Activated CD8-positive, alpha-beta T cell treated with anti-CD3 and anti-CD28 coated beads for 36 hours (primary cell): ENCODE results near the gene KCNS3. TPM values are rescaled to one million over a fixed set of nuclear protein-coding genes. Genes with fewer than 3 reads are reported as not detected.

Source experiments
- ATAC-seq: fragments of 200-7000 bp; cut with Tn5 transposase; one replicate; pipeline ENCODE4 v1.10.0; 2021; ENCODE audit warnings: mild to moderate bottlenecking, moderate library complexity
- CTCF ChIA-PET: fragments of 350-600 bp; sonication (Branson Sonifier 250); formaldehyde crosslinking; loops from one replicate; lab custom pipeline; 2021; ENCODE audit warnings: antibody characterized with exemption; lab: Charles Lee
- POLR2A ChIA-PET: fragments of 350-600 bp; sonication (Branson Sonifier 250); formaldehyde crosslinking; loops from one replicate; lab custom pipeline; 2021; ENCODE audit warnings: antibody characterized with exemption; lab: Charles Lee
- DNase-seq: peaks from one replicate; pipeline ENCODE4 v3.0.0-alpha.2; 2020
- H3K27ac Mint-ChIP-seq: one replicate; pipeline ENCODE4 v1.8.0; 2021; ENCODE audit warnings: mild to moderate bottlenecking, mixed read lengths
- H3K27me3 Mint-ChIP-seq: one replicate; pipeline ENCODE4 v1.8.0; 2021; ENCODE audit warnings: mixed read lengths
- H3K36me3 Mint-ChIP-seq: one replicate; pipeline ENCODE4 v1.8.0; 2021; ENCODE audit warnings: low read depth, mixed read lengths
- H3K4me1 Mint-ChIP-seq: one replicate; pipeline ENCODE4 v1.8.0; 2021; ENCODE audit warnings: low read depth, mixed read lengths
- H3K4me3 Mint-ChIP-seq: one replicate; pipeline ENCODE4 v1.8.0; 2021; ENCODE audit warnings: mild to moderate bottlenecking, moderate library complexity, mixed read lengths
- H3K9me3 Mint-ChIP-seq: one replicate; pipeline ENCODE4 v1.8.0; 2021; ENCODE audit warnings: mixed read lengths
- CTCF ChIP-seq: fragments of 200-600 bp; IDR thresholded peaks from one replicate; pipeline ENCODE4 v1.8.0; 2022; ENCODE audit warnings: antibody characterized with exemption, mild to moderate bottlenecking
- intact Hi-C: fragments of 100-400 bp; cut with micrococcal nuclease; formaldehyde crosslinking; loops from one replicate; pipeline ENCODE4 v1.10.0; 2022
- total RNA-seq, 2 experiments: library from RNA; stranded (reverse); gene quantifications; one replicate each; pipeline ENCODE4 v1.2.3, GENCODE V29; 2021

The KCNS3 gene
- total RNA-seq, 2 experiments from 2014 or later, result not detected

- peaks cover 7% of the 10 kb centered on the region for H3K27me3 Mint-ChIP-seq
Measured at GRCh38 chr2:17843457-17843856, 35.0 kb upstream of the KCNS3 start.

DNA sequence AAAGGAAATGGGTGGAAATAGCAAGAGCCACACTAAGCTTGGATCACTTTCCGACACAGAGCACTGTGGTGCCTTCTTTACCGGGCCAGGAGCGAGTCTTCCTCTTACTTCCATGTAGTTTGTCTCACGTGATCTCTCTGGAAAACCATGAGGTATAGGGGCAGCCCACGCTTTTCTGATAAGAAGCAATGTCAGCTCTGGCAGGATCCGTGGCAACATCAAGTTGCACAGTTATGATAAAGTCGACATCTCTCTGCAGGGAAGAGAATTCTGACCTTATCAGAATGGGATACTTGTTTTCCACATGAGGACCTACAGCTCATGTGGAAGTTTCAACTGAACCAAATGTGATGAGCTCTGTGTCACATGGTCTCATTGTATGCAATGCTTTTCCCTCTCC lies 32.7 kb upstream of the KCNS3 start:
- TF ChIP-seq CTCF, result no peak
- Mint-ChIP-seq H3K4me1 (no peaks in the 10 kb centered on the region), H3K27me3 (peaks cover 3% of the 10 kb centered on the region), H3K4me3 (no peak overlapping the region), H3K27ac (no peak overlapping the region), H3K36me3 (no peaks in the 10 kb centered on the region), H3K9me3 (no peaks in the 10 kb centered on the region)
- ChIA-PET CTCF (no interaction called here), POLR2A (interaction anchor here (0.7 kb wide), 1 partner anchor 24 kb away, joined by 4 read pairs; no protein-coding TSS in a partner anchor)
- intact Hi-C loops, result no loop called here
- DNase-seq (no peak), ATAC-seq (no peak)

More at GRCh38 chr2:17843457-17843856, 35.0 kb upstream of the KCNS3 start:
- Mint-ChIP-seq H3K4me1 (no peaks in the 10 kb centered on the region), H3K9me3 (no peaks in the 10 kb centered on the region), H3K36me3 (no peaks in the 10 kb centered on the region), H3K27ac (no peak overlapping the region), H3K4me3 (no peak overlapping the region)
- intact Hi-C loops, result no loop called here
- POLR2A ChIA-PET, result interaction anchor here (0.7 kb wide), 1 partner anchor 845 kb away, joined by 3 read pairs; no protein-coding TSS in a partner anchor
- DNase-seq (no peak), ATAC-seq (no peak)
- TF ChIP-seq CTCF, result no peak
- CTCF ChIA-PET, result interaction anchor here (0.7 to 1.4 kb wide), 2 partner anchors 12 to 336 kb away, joined by 3 read pairs; no protein-coding TSS in a partner anchor

DNA sequence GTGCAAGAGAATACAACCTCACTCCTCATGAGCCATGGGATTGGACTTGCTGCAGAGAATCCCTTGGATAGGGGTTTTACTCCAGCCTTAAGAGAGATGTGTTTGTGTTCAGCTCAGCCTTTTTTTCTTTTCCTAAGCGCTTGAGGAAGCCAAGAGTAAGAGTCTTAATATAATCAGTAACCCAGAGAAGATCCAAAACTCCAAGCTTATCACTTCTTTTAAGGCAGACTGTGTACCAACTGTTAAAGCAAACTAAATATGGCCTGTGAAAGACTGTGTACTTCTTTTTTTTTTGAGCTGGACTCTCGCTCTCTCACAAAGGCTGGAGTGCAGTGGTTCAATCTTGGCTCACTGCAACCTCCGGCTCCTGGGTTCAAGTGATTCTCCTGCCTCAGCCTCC lies 31.8 kb upstream of the KCNS3 start:
- H3K9me3 Mint-ChIP-seq, result no peaks in the 10 kb centered on the region
- no peak for ATAC-seq
- no peak overlapping the region for H3K27ac Mint-ChIP-seq

GRCh38 chr2:17847236-17847635 lies 31.2 kb upstream of the KCNS3 start:
- Mint-ChIP-seq H3K27me3 (peaks cover 2% of the 10 kb centered on the region), H3K27ac (no peak overlapping the region), H3K4me1 (no peaks in the 10 kb centered on the region), H3K4me3 (no peak overlapping the region), H3K36me3 (no peaks in the 10 kb centered on the region), H3K9me3 (no peaks in the 10 kb centered on the region)
- intact Hi-C loops, result no loop called here
- ATAC-seq, result no peak
- ChIA-PET POLR2A (interaction anchor here (1.1 kb wide), 1 partner anchor 13 kb away, joined by 3 read pairs; no protein-coding TSS in a partner anchor), CTCF (interaction anchor here (1.2 kb wide), 1 partner anchor 302 kb away, joined by 3 read pairs; no protein-coding TSS in a partner anchor)
- TF ChIP-seq CTCF, result no peak
- DNase-seq, result no peak

More for the DNA sequence above, 31.8 kb upstream of the KCNS3 start:
- H3K27me3 Mint-ChIP-seq, result peaks cover 2% of the 10 kb centered on the region
- no peak for DNase-seq
- H3K4me1 Mint-ChIP-seq, result no peaks in the 10 kb centered on the region
- intact Hi-C loops, result no loop called here
- H3K4me3 Mint-ChIP-seq, result no peak overlapping the region
- TF ChIP-seq CTCF, result no peak
- H3K36me3 Mint-ChIP-seq, result no peaks in the 10 kb centered on the region
- CTCF ChIA-PET, result no interaction called here
- POLR2A ChIA-PET, result interaction anchor here (0.6 to 1.1 kb wide), 3 partner anchors 13 to 210 kb away, joined by 3 read pairs; no protein-coding TSS in a partner anchor

DNA sequence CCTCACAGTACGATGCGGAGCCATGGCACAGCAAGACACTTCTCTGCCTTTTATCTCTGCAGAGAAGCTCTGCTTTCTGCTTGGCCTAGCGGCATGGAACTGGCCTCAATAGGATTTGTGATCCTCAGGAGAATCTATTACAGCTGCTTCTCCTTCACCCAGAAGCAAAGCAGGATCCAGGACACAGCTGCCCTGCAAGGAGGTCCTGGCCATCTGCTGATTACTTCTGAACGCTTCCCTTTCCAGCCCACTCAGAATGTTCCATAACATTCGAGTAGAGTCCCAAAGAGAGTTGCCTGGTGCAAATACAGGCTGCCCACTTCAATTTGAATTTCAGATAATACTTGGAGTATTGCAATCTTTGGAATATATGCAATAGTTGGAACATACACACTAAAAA lies 29.2 kb upstream of the KCNS3 start:
- H3K36me3 Mint-ChIP-seq, result no peaks in the 10 kb centered on the region
- DNase-seq (no peak), ATAC-seq (no peak)
- CTCF ChIA-PET, result interaction anchor here (0.8 to 1.0 kb wide), 2 partner anchors 329 kb away, joined by 3 read pairs; no protein-coding TSS in a partner anchor
- H3K9me3 Mint-ChIP-seq, result no peaks in the 10 kb centered on the region
- intact Hi-C loops, result no loop called here
- peaks cover 2% of the 10 kb centered on the region for H3K27me3 Mint-ChIP-seq
- no peak for TF ChIP-seq CTCF
- POLR2A ChIA-PET, result no interaction called here
- H3K4me3 Mint-ChIP-seq, result no peak overlapping the region
- no peak overlapping the region for H3K27ac Mint-ChIP-seq
- H3K4me1 Mint-ChIP-seq, result no peaks in the 10 kb centered on the region
